Activated T-helper 9 cell treated with anti-CD3 and anti-CD28 coated beads, Interleukin-2, amount 50 U/mL, for 16 hours (primary cell): ENCODE measurements around the gene RNF214.

Experiments used
- DNase-seq: peaks from one replicate; pipeline ENCODE4 v3.0.0-alpha.2; 2020; ENCODE audit warnings: low read depth

Gene RNF214

GRCh38 chr11:117214404-117215110, 17.9 kb upstream of the RNF214 start:
- no peak for DNase-seq

- DNase-seq: no peak
These were observed 15.1 kb upstream of the RNF214 start for GRCh38 chr11:117217141-117218084.

GRCh38 chr11:117218133-117218915, 14.1 kb upstream of the RNF214 start:
- no peak for DNase-seq

GRCh38 chr11:117219001-117219400, 13.5 kb upstream of the RNF214 start:
- DNase-seq: no peak

GRCh38 chr11:117219455-117219854, 13.0 kb upstream of the RNF214 start:
- no peak for DNase-seq

GRCh38 chr11:117219995-117220394, 12.5 kb upstream of the RNF214 start:
- DNase-seq: no peak

- no peak for DNase-seq
These were observed 11.9 kb upstream of the RNF214 start for GRCh38 chr11:117220568-117220967.

- DNase-seq: no peak
These were observed 11.3 kb upstream of the RNF214 start for GRCh38 chr11:117220999-117221774.

GRCh38 chr11:117221775-117222517, 10.5 kb upstream of the RNF214 start:
- DNase-seq: no peak

GRCh38 chr11:117222991-117223740, 9.3 kb upstream of the RNF214 start:
- no peak for DNase-seq

GRCh38 chr11:117223741-117224689, 8.5 kb upstream of the RNF214 start:
- DNase-seq: no peak

- DNase-seq: no peak
These were observed 6.8 kb upstream of the RNF214 start for GRCh38 chr11:117225553-117226170.

GRCh38 chr11:117226388-117227385, 5.8 kb upstream of the RNF214 start:
- no peak for DNase-seq

GRCh38 chr11:117228091-117228490, 4.4 kb upstream of the RNF214 start:
- DNase-seq: no peak

- DNase-seq: no peak
These were observed 3.1 kb upstream of the RNF214 start for GRCh38 chr11:117229411-117229810.

GRCh38 chr11:117229931-117230285, 2.6 kb upstream of the RNF214 start:
- no peak for DNase-seq

- no peak for DNase-seq
These were observed 2.0 kb upstream of the RNF214 start for GRCh38 chr11:117230286-117230961.
